Fibroblast of lung (primary cell): ENCODE measurements around the gene RFX2.

Experiments
- CTCF ChIP-seq, 2 donors: IDR thresholded peaks in 1 of 2; conservative IDR thresholded peaks in 1 of 2; 1 replicate in 1 of 2; 2 replicates in 1 of 2; pipeline ENCODE4 v1.5.1; 2011 to 2012; ENCODE audit warnings: low read length in 2 of 2, control low read depth in 1 of 2, inconsistent platforms in 1 of 2, low read depth in 1 of 2, mild to moderate bottlenecking in 1 of 2
- EZH2 ChIP-seq: IDR thresholded peaks from 2 replicates; pipeline ENCODE4 v1.5.1; 2012; ENCODE audit warnings: low read length, control low read depth, mild to moderate bottlenecking; ENCODE audit errors: missing control alignments

GRCh38 chr19:6034512-6034911 lies 75.8 kb downstream of the RFX2 start:
- no peak for TF ChIP-seq CTCF (conservative IDR thresholded peaks at IDR 0.05 in 1 of 2, IDR thresholded peaks at IDR 0.05 in 1 of 2; ENCODE audit: low read depth in 1 of 2, low read length in 2 of 2)
- no peak for TF ChIP-seq EZH2
